Kidney (tissue), 14 donors: ENCODE results near the gene GRID1. TPM values are rescaled to one million over a fixed set of nuclear protein-coding genes. Genes with fewer than 3 reads are reported as not detected.

ENCODE experiments used
- DNase-seq, 5 donors: peaks; one replicate each; pipeline ENCODE4 v3.0.0-alpha.2; 2013 to 2020
- FAIRE-seq: peaks from 2 replicates; lab custom pipeline; 2012; peaks lifted over from hg19 to GRCh38; lab: Jason Lieb, UNC
- H3K27ac ChIP-seq, 2 donors: one replicate each; pipeline ENCODE4 v1.7.0; 2013; ENCODE audit warnings: low read depth in 2 of 2, low read length in 2 of 2, inconsistent platforms in 1 of 2
- H3K27me3 ChIP-seq: one replicate; pipeline ENCODE4 v1.7.1; 2013; ENCODE audit warnings: low read length, inconsistent platforms; ENCODE audit not compliant: control insufficient read depth, insufficient read depth
- H3K36me3 ChIP-seq, 3 donors: one replicate each; pipeline versions ENCODE4 v1.7.0 to v1.7.1; 2013; ENCODE audit warnings: low read length in 3 of 3, control low read depth in 1 of 3, inconsistent platforms in 1 of 3; ENCODE audit not compliant: insufficient read depth in 3 of 3, control insufficient read depth in 2 of 3
- H3K4me1 ChIP-seq, 3 donors: one replicate each; pipeline versions ENCODE4 v1.7.0 to v1.7.1; 2013; ENCODE audit warnings: low read length in 3 of 3, inconsistent platforms in 1 of 3, low read depth in 1 of 3; ENCODE audit not compliant: control insufficient read depth in 2 of 3, insufficient read depth in 2 of 3
- H3K4me3 ChIP-seq, 3 donors: one replicate each; pipeline versions ENCODE4 v1.7.0 to v1.8.1; 2013; ENCODE audit warnings: low read length in 3 of 3, control low read depth in 1 of 3, inconsistent platforms in 1 of 3
- H3K9ac ChIP-seq, 3 donors: one replicate each; pipeline versions ENCODE4 v1.7.0 to v1.7.1; 2013; ENCODE audit warnings: low read length in 3 of 3, control low read depth in 1 of 3, inconsistent platforms in 1 of 3
- H3K9me3 ChIP-seq, 3 donors: one replicate each; pipeline versions ENCODE4 v1.7.0 to v1.7.1; 2013; ENCODE audit warnings: low read length in 3 of 3, control low read depth in 1 of 3, inconsistent platforms in 1 of 3; ENCODE audit not compliant: control insufficient read depth in 2 of 3, insufficient read depth in 1 of 3
- intact Hi-C: fragments of 100-400 bp; cut with DNase I; formaldehyde crosslinking; loops from one replicate; pipeline ENCODE4 v1.11.1; 2022
- polyA plus RNA-seq: library from polyadenylated mRNA; stranded (reverse); fragments of 350-450 nt; fragmentation: Illumina TruSeq; extraction: RNeasy Lipid Tissue Mini Kit (QIAGEN cat#74804); gene quantifications from one replicate; pipeline ENCODE4 v1.2.3, GENCODE V29; 2014; ENCODE audit warnings: low read depth, low replicate concordance; ENCODE audit not compliant: insufficient read depth
- total RNA-seq: library from RNA; stranded (reverse); fragmentation: NEBNext Ultra II Directional; extraction: Animal tissue kit (Norgen Biotek cat#: 25700); gene quantifications from one replicate; pipeline ENCODE4 v1.2.1, GENCODE V29; 2021
- TF ChIP-seq, protein P1 (sequence below): IDR thresholded peaks from 3 replicates; pipeline ENCODE4 v1.5.1; 2012; ENCODE audit warnings: mild to moderate bottlenecking, moderate library complexity, borderline replicate concordance; ENCODE audit not compliant: insufficient read depth; ENCODE audit errors: extremely low read depth
- donor health status: control.
- donor health status: control.
- donor health status: control.
- donor health status: control.
- donor health status: control.
- donor health status: DM: yes; HTN: yes; CAD: no.
- donor health status: Normal renal cell carcinoma (clear cell type).

The GRID1 gene
- total and polyA plus RNA-seq, 2 donors from 2014 or later: 0.37 to 1.4 TPM

DNA sequence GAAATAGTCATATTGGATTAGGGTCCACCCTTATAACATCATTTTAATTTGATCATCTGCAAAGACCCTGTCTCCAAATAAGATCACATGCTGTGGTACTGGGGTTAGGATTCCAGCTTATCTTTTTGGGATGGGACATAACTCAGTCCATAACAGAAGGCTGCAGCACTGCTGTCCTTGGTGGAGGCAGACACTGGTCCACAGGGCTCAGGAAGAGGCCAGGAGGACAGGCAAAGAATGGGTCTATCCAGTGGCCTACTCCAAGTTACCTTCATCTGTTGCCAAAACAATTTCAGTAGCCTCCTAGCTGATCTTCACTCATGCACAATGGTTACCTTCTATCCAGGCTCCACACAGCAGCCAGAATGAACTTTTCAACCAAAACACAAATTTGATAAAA lies 387.0 kb downstream of the GRID1 start:
- H3K4me1 ChIP-seq: no peaks in the 10 kb centered on the region
- no peak overlapping the region for H3K9ac ChIP-seq
- no peak for FAIRE-seq
- H3K4me3 ChIP-seq: no peak overlapping the region
- H3K27ac ChIP-seq: no peak overlapping the region
- H3K27me3 ChIP-seq: no peaks in the 10 kb centered on the region
- H3K9me3 ChIP-seq: no peaks in the 10 kb centered on the region
- no peak for DNase-seq
- intact Hi-C loops: no loop called here
- TF ChIP-seq, protein P1, sequence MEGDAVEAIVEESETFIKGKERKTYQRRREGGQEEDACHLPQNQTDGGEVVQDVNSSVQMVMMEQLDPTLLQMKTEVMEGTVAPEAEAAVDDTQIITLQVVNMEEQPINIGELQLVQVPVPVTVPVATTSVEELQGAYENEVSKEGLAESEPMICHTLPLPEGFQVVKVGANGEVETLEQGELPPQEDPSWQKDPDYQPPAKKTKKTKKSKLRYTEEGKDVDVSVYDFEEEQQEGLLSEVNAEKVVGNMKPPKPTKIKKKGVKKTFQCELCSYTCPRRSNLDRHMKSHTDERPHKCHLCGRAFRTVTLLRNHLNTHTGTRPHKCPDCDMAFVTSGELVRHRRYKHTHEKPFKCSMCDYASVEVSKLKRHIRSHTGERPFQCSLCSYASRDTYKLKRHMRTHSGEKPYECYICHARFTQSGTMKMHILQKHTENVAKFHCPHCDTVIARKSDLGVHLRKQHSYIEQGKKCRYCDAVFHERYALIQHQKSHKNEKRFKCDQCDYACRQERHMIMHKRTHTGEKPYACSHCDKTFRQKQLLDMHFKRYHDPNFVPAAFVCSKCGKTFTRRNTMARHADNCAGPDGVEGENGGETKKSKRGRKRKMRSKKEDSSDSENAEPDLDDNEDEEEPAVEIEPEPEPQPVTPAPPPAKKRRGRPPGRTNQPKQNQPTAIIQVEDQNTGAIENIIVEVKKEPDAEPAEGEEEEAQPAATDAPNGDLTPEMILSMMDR: no peak
- no peaks in the 10 kb centered on the region for H3K36me3 ChIP-seq

- Histone ChIP-seq H3K4me1 (no peaks in the 10 kb centered on the region), H3K27me3 (no peaks in the 10 kb centered on the region), H3K36me3 (no peaks in the 10 kb centered on the region), H3K9me3 (no peaks in the 10 kb centered on the region), H3K9ac (no peak overlapping the region), H3K27ac (no peak overlapping the region), H3K4me3 (no peak overlapping the region)
- no peak for FAIRE-seq
- intact Hi-C loops: no loop called here
- no peak for DNase-seq
- TF ChIP-seq, protein P1: no peak
Measured at GRCh38 chr10:85978566-85979358, 387.8 kb downstream of the GRID1 start.

DNA sequence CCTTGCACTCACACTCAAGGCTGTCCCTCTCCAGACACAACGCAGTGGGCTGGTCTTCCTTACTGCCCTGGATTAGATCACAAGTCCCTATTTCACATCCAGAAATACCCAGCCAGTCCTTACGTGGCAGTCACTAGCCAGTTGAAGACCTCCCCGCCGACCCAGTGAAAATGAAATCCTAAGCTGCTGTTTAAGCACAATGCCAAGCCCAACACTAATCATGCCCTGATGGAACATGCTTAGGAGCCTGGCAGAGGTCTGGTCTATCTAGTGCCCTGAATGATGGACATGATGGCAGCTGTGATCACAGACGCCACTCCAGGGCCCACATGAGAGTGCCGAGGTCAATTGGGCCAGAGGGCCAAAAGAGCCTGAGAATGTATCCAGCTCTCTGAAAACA lies 389.0 kb downstream of the GRID1 start:
- FAIRE-seq: no peak
- intact Hi-C loops: no loop called here

More for the DNA sequence above, 389.0 kb downstream of the GRID1 start:
- Histone ChIP-seq H3K9me3 (no peaks in the 10 kb centered on the region), H3K36me3 (no peaks in the 10 kb centered on the region), H3K27ac (no peak overlapping the region), H3K4me3 (no peak overlapping the region), H3K9ac (no peak overlapping the region), H3K27me3 (no peaks in the 10 kb centered on the region), H3K4me1 (no peaks in the 10 kb centered on the region)
- TF ChIP-seq, protein P1: no peak
- no peak for DNase-seq
